ENCODE measurements around the gene LTBP1. TPM values are rescaled to one million over a fixed set of nuclear protein-coding genes. Genes with fewer than 3 reads are reported as not detected.
"Not testable (repeated sequence)": the region's sequence is repeated elsewhere in the genome, so short reads cannot be mapped to it uniquely, and the experiment has no call there.

LTBP1 gene
- total RNA-seq, 2 donors from 2014 or later, result 0.39 to 0.41 TPM

- no peaks in the 10 kb centered on the region for H3K36me3 Mint-ChIP-seq
- peaks cover 0 to 3% of the 10 kb centered on the region in 2 donors for H3K9me3 Mint-ChIP-seq
Observed at GRCh38 chr2:33430077-33430476, 483.3 kb downstream of the LTBP1 start.

GRCh38 chr2:33430856-33431255, 484.1 kb downstream of the LTBP1 start:
- Mint-ChIP-seq H3K9me3 (peaks cover 0 to 3% of the 10 kb centered on the region in 2 donors), H3K36me3 (no peaks in the 10 kb centered on the region), H3K27ac (no peak overlapping the region)
- no peak for DNase-seq (ENCODE audit: low spot score in 2 of 2)
- ATAC-seq, result no peak

More at GRCh38 chr2:33430077-33430476, 483.3 kb downstream of the LTBP1 start:
- ATAC-seq, result no peak
- no peak for DNase-seq (ENCODE audit: low spot score in 2 of 2)
- H3K27ac Mint-ChIP-seq, result no peak overlapping the region

GRCh38 chr2:33432871-33433270, 486.1 kb downstream of the LTBP1 start:
- Mint-ChIP-seq H3K36me3 (no peaks in the 10 kb centered on the region), H3K27ac (no peak overlapping the region), H3K9me3 (peaks cover 0 to 3% of the 10 kb centered on the region in 2 donors)
- DNase-seq (ENCODE audit: low spot score in 2 of 2) (no peak), ATAC-seq (no peak)

DNA sequence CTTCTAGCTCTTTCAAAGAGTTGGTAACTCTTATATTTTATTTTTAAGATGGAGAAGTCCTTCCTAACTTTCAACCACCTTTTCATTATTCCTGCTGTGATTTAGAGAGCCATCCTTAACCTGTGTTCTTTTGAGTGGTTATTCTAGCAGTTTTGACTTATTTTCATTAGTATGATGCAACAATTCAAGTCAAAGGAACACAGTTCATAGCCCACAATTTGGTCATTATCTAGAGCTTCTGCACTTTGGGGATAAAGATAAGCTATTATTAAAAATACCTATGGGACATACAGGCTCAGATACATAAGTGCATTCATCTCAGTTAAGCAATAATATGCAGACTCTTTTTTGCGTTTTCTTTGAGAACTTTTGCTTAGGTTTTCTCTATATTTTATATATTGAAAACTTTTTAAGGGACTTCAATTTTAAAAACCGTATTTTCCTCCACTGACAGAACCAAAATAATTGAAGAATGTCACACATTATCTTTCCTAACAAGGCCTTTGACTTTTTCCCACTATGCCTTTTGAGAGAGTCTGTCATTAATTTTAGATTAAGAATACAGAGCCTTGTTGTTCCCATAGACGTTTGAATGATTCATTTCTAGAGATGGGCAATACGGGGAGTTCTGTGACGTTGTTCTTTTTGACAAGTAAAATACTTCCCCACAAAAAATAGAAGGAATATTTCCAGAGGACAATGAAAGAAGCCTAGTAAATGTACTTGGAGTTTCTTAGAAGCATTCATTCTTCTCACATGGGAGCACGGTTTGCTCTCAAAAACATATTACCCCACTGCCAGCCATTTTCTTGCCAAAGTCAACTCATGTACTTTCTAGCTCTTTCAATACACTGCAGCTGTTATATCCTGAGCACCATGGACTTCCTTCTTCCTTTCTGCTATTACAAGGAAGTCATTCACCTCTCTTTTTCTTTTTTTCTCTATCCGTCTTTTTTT, 486.8 kb downstream of the LTBP1 start:
- ATAC-seq, result no peak
- DNase-seq (ENCODE audit: low spot score in 2 of 2), result no peak
- H3K27ac Mint-ChIP-seq, result no peak overlapping the region
- H3K36me3 Mint-ChIP-seq, result no peaks in the 10 kb centered on the region
- no peaks in the 10 kb centered on the region for H3K9me3 Mint-ChIP-seq

GRCh38 chr2:33435518-33435917, 488.8 kb downstream of the LTBP1 start:
- H3K36me3 Mint-ChIP-seq, result no peaks in the 10 kb centered on the region
- DNase-seq (ENCODE audit: low spot score in 2 of 2) (no peak), ATAC-seq (no peak)
- H3K9me3 Mint-ChIP-seq, result no peaks in the 10 kb centered on the region
- H3K27ac Mint-ChIP-seq, result no peak overlapping the region

- Mint-ChIP-seq H3K27ac (no peak overlapping the region), H3K36me3 (no peaks in the 10 kb centered on the region), H3K9me3 (no peaks in the 10 kb centered on the region)
- ATAC-seq, result no peak
- DNase-seq (ENCODE audit: low spot score in 2 of 2), result no peak
Observed at GRCh38 chr2:33436083-33436482, 489.3 kb downstream of the LTBP1 start.

GRCh38 chr2:33437297-33437696, 490.5 kb downstream of the LTBP1 start:
- Mint-ChIP-seq H3K27ac (no peak overlapping the region), H3K9me3 (no peaks in the 10 kb centered on the region), H3K36me3 (no peaks in the 10 kb centered on the region)
- DNase-seq (ENCODE audit: low spot score in 2 of 2), result no peak
- ATAC-seq, result no peak

DNA sequence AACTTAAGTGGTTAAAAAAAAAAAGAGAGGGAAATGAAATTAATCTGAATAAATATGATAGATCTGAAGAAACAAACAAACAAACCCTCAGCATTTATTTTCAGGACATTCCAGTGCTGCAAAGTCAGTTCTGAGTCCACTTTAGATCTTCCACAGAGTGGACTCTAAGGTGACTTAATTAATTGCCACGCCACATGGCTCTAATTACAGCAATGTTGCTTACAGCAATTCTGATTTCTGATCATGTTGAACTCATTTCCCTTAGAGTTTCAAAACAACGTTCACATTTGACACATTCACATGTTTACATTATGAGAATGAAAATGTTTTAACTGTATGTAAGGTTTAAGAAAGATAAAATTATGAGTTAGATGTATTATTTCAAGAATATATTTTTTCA, 491.1 kb downstream of the LTBP1 start:
- ATAC-seq (no peak), DNase-seq (ENCODE audit: low spot score in 2 of 2) (no peak)
- Mint-ChIP-seq H3K9me3 (no peaks in the 10 kb centered on the region), H3K36me3 (no peaks in the 10 kb centered on the region), H3K27ac (no peak overlapping the region)

DNA sequence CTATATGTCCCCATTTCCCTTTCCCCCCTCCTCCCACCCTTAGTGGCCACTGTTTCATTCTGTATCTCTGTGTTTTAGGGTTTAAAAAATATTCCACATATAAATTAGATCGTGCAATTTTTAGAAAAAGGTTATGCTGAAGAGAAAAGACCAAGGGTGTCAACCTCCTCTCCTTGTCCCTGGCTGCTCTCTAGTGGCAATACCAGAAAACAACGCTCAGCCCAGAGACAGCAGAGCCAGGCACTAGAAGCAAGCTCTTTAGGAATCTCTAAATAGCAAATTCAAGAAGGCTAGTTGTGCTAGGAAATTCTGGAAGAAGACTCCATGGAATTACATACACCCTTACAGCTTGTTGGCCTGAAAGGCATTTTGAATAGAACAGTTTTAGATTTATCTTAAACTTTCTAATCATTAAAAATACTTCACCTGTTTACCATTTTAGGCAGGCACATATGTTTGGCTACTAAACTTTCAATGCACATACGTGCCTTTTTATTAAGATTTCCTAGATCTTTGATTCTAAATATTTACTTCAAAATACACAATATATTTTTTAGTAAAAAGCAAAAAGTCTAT, 494.6 kb downstream of the LTBP1 start:
- Mint-ChIP-seq H3K9me3 (no peaks in the 10 kb centered on the region), H3K36me3 (no peaks in the 10 kb centered on the region), H3K27ac (no peak overlapping the region)
- ATAC-seq, result no peak
- DNase-seq (ENCODE audit: low spot score in 2 of 2), result no peak

- not testable (repeated sequence) for DNase-seq (ENCODE audit: low spot score in 2 of 2); H3K36me3 Mint-ChIP-seq; H3K27ac Mint-ChIP-seq; ATAC-seq; H3K9me3 Mint-ChIP-seq
Observed at GRCh38 chr2:33442052-33442451, 495.3 kb downstream of the LTBP1 start.

DNA sequence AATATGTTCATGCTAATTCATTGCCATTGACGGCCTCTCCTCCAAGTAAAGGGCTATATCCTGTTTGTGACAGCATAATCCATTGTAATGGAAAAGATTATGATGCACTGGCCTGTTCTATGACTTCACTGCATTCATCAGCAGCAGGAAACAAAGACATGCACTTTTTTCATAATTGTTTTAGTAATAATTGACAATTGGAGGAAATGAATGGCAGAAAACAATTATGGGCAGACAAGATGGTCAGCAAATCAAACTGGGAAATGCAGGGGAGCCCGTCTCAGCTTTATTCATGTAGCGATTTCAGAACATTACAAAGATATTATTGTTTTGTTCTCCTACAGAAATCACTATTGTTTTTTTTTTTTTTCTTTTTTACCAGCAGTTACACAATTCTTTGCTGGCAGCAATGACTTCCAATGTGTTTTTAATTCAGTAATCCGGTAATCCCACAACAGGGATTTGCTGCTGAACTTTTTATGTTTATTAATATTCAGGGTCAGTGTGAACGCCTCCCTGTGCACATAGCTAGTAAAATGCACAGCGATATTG, 495.9 kb downstream of the LTBP1 start:
- no peak overlapping the region for H3K27ac Mint-ChIP-seq
- no peak for ATAC-seq
- H3K36me3 Mint-ChIP-seq, result no peaks in the 10 kb centered on the region
- no peaks in the 10 kb centered on the region for H3K9me3 Mint-ChIP-seq
- no peak for DNase-seq (ENCODE audit: low spot score in 2 of 2)

DNA sequence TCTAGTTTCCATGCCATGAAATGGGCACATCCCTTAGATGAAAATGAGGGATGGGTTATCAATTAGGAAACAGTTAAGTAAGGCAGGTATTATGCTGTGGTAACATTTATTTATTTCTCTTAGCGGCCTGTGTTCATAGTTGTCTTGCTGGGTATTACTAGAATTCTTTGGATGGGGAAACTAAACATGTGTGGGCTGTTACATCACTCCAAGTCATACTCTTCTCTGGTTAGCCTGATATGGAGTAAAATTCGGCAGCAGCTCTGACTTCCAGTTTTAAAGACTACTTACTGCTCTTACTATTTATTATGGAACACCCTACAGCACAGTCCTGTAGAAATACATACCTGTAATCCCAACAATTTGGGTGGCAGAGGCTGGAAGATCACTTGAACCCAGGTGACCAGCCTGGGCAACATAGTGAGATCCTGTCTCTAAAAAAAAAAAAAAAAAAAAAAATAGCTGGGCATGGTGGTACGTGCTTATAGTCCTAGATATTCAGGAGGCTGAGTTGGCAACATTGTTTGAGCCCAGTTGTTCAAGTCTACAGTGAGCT, 496.6 kb downstream of the LTBP1 start:
- no peak for DNase-seq (ENCODE audit: low spot score in 2 of 2)
- H3K27ac Mint-ChIP-seq, result no peak overlapping the region
- ATAC-seq, result no peak
- no peaks in the 10 kb centered on the region for H3K36me3 Mint-ChIP-seq
- H3K9me3 Mint-ChIP-seq, result no peaks in the 10 kb centered on the region

DNA sequence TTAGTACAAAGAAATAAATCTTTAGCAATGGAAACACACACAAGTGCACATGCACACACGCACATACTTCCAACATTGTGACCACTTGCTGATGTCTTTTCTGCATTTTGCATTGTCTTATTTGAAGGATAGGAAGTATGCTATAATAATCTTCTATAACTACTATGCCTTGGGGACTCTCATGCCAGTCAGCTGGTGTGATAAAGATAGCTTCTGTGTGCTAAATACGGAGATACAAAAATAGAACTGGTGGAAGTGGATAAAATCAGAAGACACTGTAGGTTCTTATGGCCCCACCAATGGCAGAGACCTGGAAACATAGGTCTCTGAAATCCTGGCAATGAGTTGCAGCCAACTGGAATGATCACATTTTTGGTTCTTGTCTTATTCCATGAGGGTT, 498.2 kb downstream of the LTBP1 start:
- Mint-ChIP-seq H3K27ac (no peak overlapping the region), H3K36me3 (no peaks in the 10 kb centered on the region), H3K9me3 (no peaks in the 10 kb centered on the region)
- no peak for DNase-seq (ENCODE audit: low spot score in 2 of 2)
- no peak for ATAC-seq

- DNase-seq (ENCODE audit: low spot score in 2 of 2), result no peak
- ATAC-seq, result no peak
- Mint-ChIP-seq H3K36me3 (peaks cover 0 to 19% of the 10 kb centered on the region in 2 donors), H3K27ac (no peak overlapping the region), H3K9me3 (peaks cover 6 to 18% of the 10 kb centered on the region in 2 donors)
Observed at GRCh38 chr2:33448220-33448899, 501.6 kb downstream of the LTBP1 start.

All from activated naive CD4-positive, alpha-beta T cell treated with anti-CD3 and anti-CD28 coated beads, Interleukin-2, amount 50 U/mL, for 72 hours (primary cell).